ENCODE data around the gene GDNF.
"Not testable (repeated sequence)": the region's sequence is repeated elsewhere in the genome, so short reads cannot be mapped to it uniquely, and the experiment has no call there.

The GDNF gene

GRCh38 chr5:37869216-37869615, 29.4 kb upstream of the GDNF start:
- H3K36me3 ChIP-seq (ENCODE audit: control insufficient read depth, insufficient read depth, low read length): no peaks in the 10 kb centered on the region
- no peaks in the 10 kb centered on the region for H3K27me3 ChIP-seq (replicated peaks; ENCODE audit: control insufficient read depth, insufficient read depth, low read length)
- DNase-seq (ENCODE audit: extremely low read depth, insufficient read length): no peak
- no peak overlapping the region for H3K4me3 ChIP-seq (replicated peaks; ENCODE audit: low read depth, low read length)
- TF ChIP-seq, protein P1, sequence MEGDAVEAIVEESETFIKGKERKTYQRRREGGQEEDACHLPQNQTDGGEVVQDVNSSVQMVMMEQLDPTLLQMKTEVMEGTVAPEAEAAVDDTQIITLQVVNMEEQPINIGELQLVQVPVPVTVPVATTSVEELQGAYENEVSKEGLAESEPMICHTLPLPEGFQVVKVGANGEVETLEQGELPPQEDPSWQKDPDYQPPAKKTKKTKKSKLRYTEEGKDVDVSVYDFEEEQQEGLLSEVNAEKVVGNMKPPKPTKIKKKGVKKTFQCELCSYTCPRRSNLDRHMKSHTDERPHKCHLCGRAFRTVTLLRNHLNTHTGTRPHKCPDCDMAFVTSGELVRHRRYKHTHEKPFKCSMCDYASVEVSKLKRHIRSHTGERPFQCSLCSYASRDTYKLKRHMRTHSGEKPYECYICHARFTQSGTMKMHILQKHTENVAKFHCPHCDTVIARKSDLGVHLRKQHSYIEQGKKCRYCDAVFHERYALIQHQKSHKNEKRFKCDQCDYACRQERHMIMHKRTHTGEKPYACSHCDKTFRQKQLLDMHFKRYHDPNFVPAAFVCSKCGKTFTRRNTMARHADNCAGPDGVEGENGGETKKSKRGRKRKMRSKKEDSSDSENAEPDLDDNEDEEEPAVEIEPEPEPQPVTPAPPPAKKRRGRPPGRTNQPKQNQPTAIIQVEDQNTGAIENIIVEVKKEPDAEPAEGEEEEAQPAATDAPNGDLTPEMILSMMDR (IDR thresholded peaks at IDR 0.05; ENCODE audit: insufficient read depth, low read length, poor library complexity, severe bottlenecking): no peak

DNA sequence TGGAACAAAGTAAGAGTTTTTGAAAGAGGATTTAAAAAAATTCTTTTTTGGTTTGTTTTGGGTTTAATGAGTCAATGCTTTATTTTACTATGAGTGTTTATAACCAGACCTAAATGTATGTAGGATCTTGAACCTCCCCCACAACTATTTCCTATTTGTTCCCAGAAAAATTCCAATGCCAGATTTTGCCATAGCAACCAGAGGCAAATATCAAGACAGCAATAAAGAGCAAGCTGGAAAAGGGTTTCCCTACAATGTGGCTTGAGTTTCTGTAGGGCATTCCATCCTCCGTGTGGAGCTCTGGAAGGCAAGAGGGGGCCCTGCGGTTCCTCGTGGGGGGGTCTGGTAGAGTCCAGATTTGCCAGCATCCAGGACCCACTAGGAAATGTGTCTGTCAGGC, 27.8 kb upstream of the GDNF start:
- H3K27me3 ChIP-seq (replicated peaks; ENCODE audit: control insufficient read depth, insufficient read depth, low read length): no peaks in the 10 kb centered on the region
- H3K36me3 ChIP-seq (ENCODE audit: control insufficient read depth, insufficient read depth, low read length): no peaks in the 10 kb centered on the region
- DNase-seq (ENCODE audit: extremely low read depth, insufficient read length): no peak
- TF ChIP-seq, protein P1 (IDR thresholded peaks at IDR 0.05; ENCODE audit: insufficient read depth, low read length, poor library complexity, severe bottlenecking): no peak
- no peak overlapping the region for H3K4me3 ChIP-seq (replicated peaks; ENCODE audit: low read depth, low read length)

DNA sequence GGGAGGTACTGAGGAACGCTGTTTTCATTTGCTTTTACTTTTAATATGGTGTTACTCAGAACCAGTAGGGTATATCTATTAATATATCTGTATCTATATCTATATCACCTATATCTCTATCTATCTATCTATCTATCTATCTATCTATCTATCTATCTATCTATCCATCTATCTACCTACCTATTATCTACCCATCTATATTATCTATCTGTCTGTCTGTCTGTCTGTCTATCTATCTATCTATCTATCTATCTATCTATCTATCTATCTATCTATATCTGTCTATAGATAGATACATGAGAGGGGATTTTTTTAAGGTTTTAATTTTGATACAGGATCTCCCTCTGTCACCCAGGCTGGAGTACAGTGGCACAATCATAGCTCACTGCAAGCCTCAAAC, 23.1 kb upstream of the GDNF start:
- H3K36me3 ChIP-seq (ENCODE audit: control insufficient read depth, insufficient read depth, low read length); DNase-seq (ENCODE audit: extremely low read depth, insufficient read length); H3K4me3 ChIP-seq (replicated peaks; ENCODE audit: low read depth, low read length); H3K27me3 ChIP-seq (replicated peaks; ENCODE audit: control insufficient read depth, insufficient read depth, low read length): not testable (repeated sequence)

DNA sequence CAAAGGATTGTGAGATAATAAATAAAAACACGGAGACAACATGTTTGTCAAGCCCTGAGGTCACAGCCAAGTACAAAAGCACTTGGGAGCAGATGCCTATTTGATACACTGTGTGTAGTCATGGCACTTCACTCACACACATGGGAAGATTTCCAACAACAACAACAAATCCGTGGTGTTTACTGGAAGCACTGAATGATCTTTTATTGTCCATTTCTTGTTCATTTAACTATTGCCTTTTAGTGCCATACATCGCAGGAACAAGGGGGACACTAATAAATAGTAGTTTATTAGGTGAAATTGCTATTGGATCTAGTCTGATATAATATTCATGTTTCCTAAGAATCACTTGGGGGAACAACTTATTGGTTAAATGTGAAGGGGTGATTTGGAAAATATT, 20.4 kb upstream of the GDNF start:
- TF ChIP-seq, protein P1 (IDR thresholded peaks at IDR 0.05; ENCODE audit: insufficient read depth, low read length, poor library complexity, severe bottlenecking): no peak
- Histone ChIP-seq H3K36me3 (ENCODE audit: control insufficient read depth, insufficient read depth, low read length) (no peaks in the 10 kb centered on the region), H3K27me3 (replicated peaks; ENCODE audit: control insufficient read depth, insufficient read depth, low read length) (no peaks in the 10 kb centered on the region), H3K4me3 (replicated peaks; ENCODE audit: low read depth, low read length) (no peak overlapping the region)
- DNase-seq (ENCODE audit: extremely low read depth, insufficient read length): no peak

DNA sequence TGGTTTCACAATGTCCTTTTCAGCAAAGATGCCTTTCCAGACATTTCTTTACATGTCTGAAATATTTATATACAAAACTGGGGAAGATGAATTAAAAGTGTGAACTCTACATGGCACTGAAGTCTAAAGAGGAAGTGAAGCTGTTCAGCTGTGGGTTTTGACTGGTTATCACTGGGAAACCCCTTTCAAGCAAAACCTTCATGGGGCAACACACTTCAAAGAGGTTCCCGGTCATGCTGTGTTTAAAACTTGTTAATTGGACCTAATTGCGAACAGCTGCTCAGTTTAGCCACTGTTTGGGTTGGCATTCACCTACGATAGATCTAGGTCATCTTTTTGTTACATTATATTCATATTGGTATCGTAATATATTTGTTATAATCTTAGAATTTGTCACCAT, 20.0 kb upstream of the GDNF start:
- no peak overlapping the region for H3K4me3 ChIP-seq (replicated peaks; ENCODE audit: low read depth, low read length)
- peak; percentile 45 for DNase-seq (ENCODE audit: extremely low read depth, insufficient read length)
- TF ChIP-seq, protein P1 (IDR thresholded peaks at IDR 0.05; ENCODE audit: insufficient read depth, low read length, poor library complexity, severe bottlenecking): no peak

DNA sequence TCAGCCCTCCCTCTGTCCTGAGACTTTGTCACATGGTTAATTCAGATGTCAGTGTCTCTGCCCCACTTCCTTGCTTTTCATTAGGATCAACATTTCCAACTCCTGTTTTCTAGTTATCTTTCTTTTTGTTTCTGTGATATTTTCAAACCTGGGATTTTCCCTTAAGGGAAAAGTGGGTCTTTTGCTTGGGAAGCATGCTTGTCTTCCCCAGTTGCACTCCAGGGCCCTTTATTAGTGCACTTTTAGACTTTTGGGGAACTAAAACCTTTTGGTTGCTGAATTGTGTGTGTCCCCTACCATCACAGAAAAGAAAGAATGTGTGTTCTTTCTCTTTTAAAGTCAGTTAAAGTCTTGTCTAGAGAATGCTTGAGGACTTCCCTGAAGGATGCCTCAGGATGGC, 18.4 kb upstream of the GDNF start:
- H3K4me3 ChIP-seq (replicated peaks; ENCODE audit: low read depth, low read length): no peak overlapping the region
- TF ChIP-seq, protein P1 (IDR thresholded peaks at IDR 0.05; ENCODE audit: insufficient read depth, low read length, poor library complexity, severe bottlenecking): no peak
- DNase-seq (ENCODE audit: extremely low read depth, insufficient read length): no peak
- H3K36me3 ChIP-seq (ENCODE audit: control insufficient read depth, insufficient read depth, low read length): no peaks in the 10 kb centered on the region
- no peaks in the 10 kb centered on the region for H3K27me3 ChIP-seq (replicated peaks; ENCODE audit: control insufficient read depth, insufficient read depth, low read length)

More for the DNA sequence above, 20.0 kb upstream of the GDNF start:
- H3K36me3 ChIP-seq (ENCODE audit: control insufficient read depth, insufficient read depth, low read length): no peaks in the 10 kb centered on the region
- no peaks in the 10 kb centered on the region for H3K27me3 ChIP-seq (replicated peaks; ENCODE audit: control insufficient read depth, insufficient read depth, low read length)
